ENCODE results near the gene TBC1D10A.

DNA sequence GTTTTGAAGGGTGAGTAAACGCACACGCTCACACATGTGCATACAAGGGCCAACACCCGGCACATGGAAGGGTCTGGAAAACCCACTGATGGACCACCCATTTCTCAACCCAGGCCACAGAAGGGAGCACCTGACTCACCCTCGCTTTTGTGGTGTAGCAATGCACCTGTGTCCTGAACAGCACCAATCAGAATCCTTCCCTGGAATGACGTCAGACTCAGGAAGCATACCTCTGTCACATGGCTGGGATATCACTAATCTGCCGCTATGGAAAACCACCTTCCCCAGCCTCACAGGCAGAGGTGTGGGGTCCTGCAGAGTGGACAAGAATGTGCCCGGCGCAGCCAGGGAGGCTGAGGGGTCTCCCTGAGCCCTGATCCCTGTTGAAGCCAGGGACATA lies 51.1 kb downstream of the TBC1D10A start:
- TF ChIP-seq, protein P1, sequence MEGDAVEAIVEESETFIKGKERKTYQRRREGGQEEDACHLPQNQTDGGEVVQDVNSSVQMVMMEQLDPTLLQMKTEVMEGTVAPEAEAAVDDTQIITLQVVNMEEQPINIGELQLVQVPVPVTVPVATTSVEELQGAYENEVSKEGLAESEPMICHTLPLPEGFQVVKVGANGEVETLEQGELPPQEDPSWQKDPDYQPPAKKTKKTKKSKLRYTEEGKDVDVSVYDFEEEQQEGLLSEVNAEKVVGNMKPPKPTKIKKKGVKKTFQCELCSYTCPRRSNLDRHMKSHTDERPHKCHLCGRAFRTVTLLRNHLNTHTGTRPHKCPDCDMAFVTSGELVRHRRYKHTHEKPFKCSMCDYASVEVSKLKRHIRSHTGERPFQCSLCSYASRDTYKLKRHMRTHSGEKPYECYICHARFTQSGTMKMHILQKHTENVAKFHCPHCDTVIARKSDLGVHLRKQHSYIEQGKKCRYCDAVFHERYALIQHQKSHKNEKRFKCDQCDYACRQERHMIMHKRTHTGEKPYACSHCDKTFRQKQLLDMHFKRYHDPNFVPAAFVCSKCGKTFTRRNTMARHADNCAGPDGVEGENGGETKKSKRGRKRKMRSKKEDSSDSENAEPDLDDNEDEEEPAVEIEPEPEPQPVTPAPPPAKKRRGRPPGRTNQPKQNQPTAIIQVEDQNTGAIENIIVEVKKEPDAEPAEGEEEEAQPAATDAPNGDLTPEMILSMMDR (IDR thresholded peaks at IDR 0.05; ENCODE audit: low read depth, low read length), result no peak
- no peak for TF ChIP-seq EZH2phosphoT487 (IDR thresholded peaks at IDR 0.05; ENCODE audit: low read depth)
